HepG2 (cell line): ENCODE data around the gene PRSS8. TPM values are rescaled to one million over a fixed set of nuclear protein-coding genes. Genes with fewer than 3 reads are reported as not detected.

Experiments used
- BCL6 ChIP-seq: IDR thresholded peaks from 2 replicates; pipeline ENCODE4 v1.6.1; 2016; ENCODE audit warnings: missing genetic modification reagents, missing compliant biosample characterization
- BORCS8-MEF2B ChIP-seq: sonication (generic); formaldehyde crosslinking; IDR thresholded peaks from 2 replicates; pipeline ENCODE4 v1.8.0; 2022; ENCODE audit warnings: mild to moderate bottlenecking, missing genetic modification reagents
- BRCA1 ChIP-seq: sonication (generic); formaldehyde crosslinking; IDR thresholded peaks from 2 replicates; pipeline ENCODE4 v1.4.0; 2020; ENCODE audit warnings: missing genetic modification reagents
- CBX1 ChIP-seq: IDR thresholded peaks from one replicate; pipeline ENCODE4 v1.6.1; 2016; ENCODE audit warnings: antibody characterized with exemption, low read depth
- FOXP1 ChIP-seq, 2 experiments: fragments of 450-650 bp in 1 of 2; IDR thresholded peaks; 2 replicates each; pipeline ENCODE4 v1.6.1; 2017 to 2018; ENCODE audit warnings: antibody characterized with exemption in 1 of 2
- HNF4A ChIP-seq: sonication (generic); formaldehyde crosslinking; IDR thresholded peaks from 2 replicates; pipeline ENCODE4 v1.4.0; 2020; ENCODE audit warnings: missing genetic modification reagents
- MAFG ChIP-seq: sonication (generic); formaldehyde crosslinking; IDR thresholded peaks from 2 replicates; pipeline ENCODE4 v1.5.1; 2020; ENCODE audit warnings: mild to moderate bottlenecking, missing genetic modification reagents
- MIER2 ChIP-seq: IDR thresholded peaks from 2 replicates; pipeline ENCODE4 v1.6.1; 2016; ENCODE audit warnings: missing biosample characterization, missing genetic modification reagents
- MXD4 ChIP-seq: IDR thresholded peaks from 2 replicates; pipeline ENCODE4 v1.6.1; 2016; ENCODE audit warnings: mild to moderate bottlenecking, missing biosample characterization, missing genetic modification reagents
- NFE2L1 ChIP-seq: sonication (generic); formaldehyde crosslinking; IDR thresholded peaks from 2 replicates; pipeline ENCODE4 v1.4.0; 2020; ENCODE audit warnings: missing genetic modification reagents, mild to moderate bottlenecking, borderline replicate concordance
- NFE2L2 ChIP-seq: fragments of 150-350 bp; IDR thresholded peaks from 2 replicates; pipeline ENCODE4 v1.6.1; 2014; ENCODE audit warnings: low read length
- RARG ChIP-seq: sonication (generic); formaldehyde crosslinking; IDR thresholded peaks from 2 replicates; pipeline ENCODE4 v1.4.0; 2020; ENCODE audit warnings: low read depth, mild to moderate bottlenecking, missing genetic modification reagents
- TOPORS ChIP-seq: sonication (generic); formaldehyde crosslinking; IDR thresholded peaks from 2 replicates; pipeline ENCODE4 v1.8.0; 2023; ENCODE audit warnings: mild to moderate bottlenecking, missing genetic modification reagents
- ZC3H4 ChIP-seq: sonication (generic); formaldehyde crosslinking; IDR thresholded peaks from 2 replicates; pipeline ENCODE4 v1.4.0; 2020; ENCODE audit warnings: missing genetic modification reagents, borderline replicate concordance
- ZNF367 ChIP-seq: sonication (generic); formaldehyde crosslinking; IDR thresholded peaks from 2 replicates; pipeline ENCODE4 v1.4.0; 2020; ENCODE audit warnings: missing genetic modification reagents, borderline replicate concordance
- ZNF577 ChIP-seq: sonication (generic); formaldehyde crosslinking; IDR thresholded peaks from 2 replicates; pipeline ENCODE4 v1.4.0; 2020; ENCODE audit warnings: mild to moderate bottlenecking, low read depth, missing genetic modification reagents, borderline replicate concordance
- ZNF850 ChIP-seq: sonication (generic); formaldehyde crosslinking; conservative IDR thresholded peaks from 2 replicates; pipeline ENCODE4 v1.9.0; 2021; ENCODE audit warnings: mild to moderate bottlenecking, missing genetic modification reagents
- polyA plus RNA-seq, 8 experiments: library from polyadenylated mRNA; depleted of rRNA in 3 of 8; stranded (reverse) in 7 of 8; unstranded in 1 of 8; fragments of >200 nt; fragmentation: Illumina TruSeq in 4 of 8; extraction: Trizol in 4 of 8; gene quantifications; 2 replicates each; pipeline versions ENCODE4 v1.2.1 to v1.2.3, GENCODE V29; 2011 to 2016; ENCODE audit warnings: low read depth in 4 of 8, missing spikeins in 1 of 8, mixed read lengths in 1 of 8; ENCODE audit not compliant: insufficient read depth in 1 of 8
- total RNA-seq, 5 experiments: library from RNA; depleted of rRNA; stranded (reverse); fragments of >200 nt; fragmentation: Illumina TruSeq; extraction: Trizol; gene quantifications; 2 replicates each; pipeline ENCODE4 v1.2.3, GENCODE V29; 2016; ENCODE audit warnings: low read depth in 1 of 5
- TF ChIP-seq, protein P1 (sequence below): IDR thresholded peaks from 2 replicates; pipeline ENCODE4 v1.6.1; 2012; ENCODE audit warnings: low read depth, low read length, improper control_type of control experiment
- TF ChIP-seq, protein P2 (sequence below): IDR thresholded peaks from 2 replicates; pipeline ENCODE4 v1.6.1; 2016; ENCODE audit warnings: control low read depth
- TF ChIP-seq, protein P3 (sequence below): sonication (generic); formaldehyde crosslinking; IDR thresholded peaks from one replicate; pipeline ENCODE4 v1.5.1; 2020; ENCODE audit warnings: mild to moderate bottlenecking, missing genetic modification reagents; ENCODE audit errors: not compliant biosample characterization

PRSS8 gene
- total and polyA plus RNA-seq, 2 of the 13 experiments (the other 11 are each of a cell fraction or from before 2014, with no cell fraction given) = 2.6 to 7.2 TPM

DNA sequence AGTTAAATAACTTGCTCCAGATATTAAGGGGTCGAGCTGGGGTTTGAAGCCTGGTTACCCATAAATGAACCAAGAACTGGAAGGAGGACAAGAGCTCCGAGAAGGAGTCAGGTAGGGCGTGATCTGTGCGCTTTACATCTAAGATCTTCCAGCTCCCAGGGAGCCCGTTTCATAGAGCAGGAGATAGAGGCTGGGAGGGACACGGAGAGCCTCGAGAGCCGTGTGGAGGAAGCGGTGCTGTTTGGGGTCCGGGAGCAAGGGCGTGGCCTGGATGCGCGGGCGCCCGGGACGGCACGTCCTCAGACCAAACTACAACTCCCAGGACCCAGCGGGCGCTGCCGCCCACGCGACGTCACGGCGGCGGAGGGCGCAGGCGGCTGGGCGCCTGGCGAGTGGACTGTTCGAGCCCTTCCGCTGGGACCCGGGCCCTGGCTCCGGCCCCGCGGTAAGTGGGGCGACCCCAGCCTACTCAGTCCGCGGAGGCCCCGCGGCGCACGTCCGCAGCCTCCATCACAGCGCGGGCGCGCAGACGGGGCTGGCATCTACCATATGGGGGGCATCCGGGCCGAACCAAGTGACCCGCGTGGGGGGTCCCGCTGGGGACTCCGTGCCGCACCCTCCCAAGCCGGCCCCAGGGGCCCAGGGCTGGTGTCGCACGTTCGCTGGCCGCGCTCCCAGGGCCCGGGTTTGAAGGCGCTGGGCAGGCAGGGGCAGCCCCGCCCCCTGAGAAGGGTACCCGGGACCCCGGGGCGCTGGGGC is 27.3 kb downstream of the PRSS8 start, which contains the start of gene BCKDK (continued):
- TF ChIP-seq CBX1 (peak; percentile 59), BRCA1 (CRISPR knock-in tag) (peak; percentile 67; the same call in 1 of the 2 replicates), HNF4A (CRISPR knock-in tag) (no peak), ZC3H4 (CRISPR knock-in tag) (no peak), MAFG (CRISPR knock-in tag) (no peak), TOPORS (CRISPR knock-in tag) (no peak), MXD4 (CRISPR knock-in tag) (no peak), RARG (CRISPR knock-in tag) (no peak), NFE2L1 (no peak), ZNF850 (CRISPR knock-in tag) (peak; percentile 79; the same call in 1 of the 2 replicates), ZNF367 (CRISPR knock-in tag) (no peak), MIER2 (no peak), FOXP1 (IDR thresholded peaks at IDR 0.05) (no peak), FOXP1 (CRISPR knock-in tag; IDR thresholded peaks at IDR 0.05) (no peak), BCL6 (CRISPR knock-in tag) (peak; percentile 21; the same call in 1 of the 2 replicates), ZNF577 (CRISPR knock-in tag) (no peak), NFE2L2 (no peak), BORCS8-MEF2B (CRISPR knock-in tag) (peak; percentile 74)
- TF ChIP-seq, protein P1, sequence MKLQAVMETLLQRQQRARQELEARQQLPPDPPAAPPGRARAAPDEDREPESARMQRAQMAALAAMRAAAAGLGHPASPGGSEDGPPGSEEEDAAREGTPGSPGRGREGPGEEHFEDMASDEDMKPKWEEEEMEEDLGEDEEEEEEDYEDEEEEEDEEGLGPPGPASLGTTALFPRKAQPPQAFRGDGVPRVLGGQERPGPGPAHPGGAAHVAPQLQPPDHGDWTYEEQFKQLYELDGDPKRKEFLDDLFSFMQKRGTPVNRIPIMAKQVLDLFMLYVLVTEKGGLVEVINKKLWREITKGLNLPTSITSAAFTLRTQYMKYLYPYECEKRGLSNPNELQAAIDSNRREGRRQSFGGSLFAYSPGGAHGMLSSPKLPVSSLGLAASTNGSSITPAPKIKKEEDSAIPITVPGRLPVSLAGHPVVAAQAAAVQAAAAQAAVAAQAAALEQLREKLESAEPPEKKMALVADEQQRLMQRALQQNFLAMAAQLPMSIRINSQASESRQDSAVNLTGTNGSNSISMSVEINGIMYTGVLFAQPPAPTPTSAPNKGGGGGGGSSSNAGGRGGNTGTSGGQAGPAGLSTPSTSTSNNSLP = no peak
- TF ChIP-seq, protein P2, sequence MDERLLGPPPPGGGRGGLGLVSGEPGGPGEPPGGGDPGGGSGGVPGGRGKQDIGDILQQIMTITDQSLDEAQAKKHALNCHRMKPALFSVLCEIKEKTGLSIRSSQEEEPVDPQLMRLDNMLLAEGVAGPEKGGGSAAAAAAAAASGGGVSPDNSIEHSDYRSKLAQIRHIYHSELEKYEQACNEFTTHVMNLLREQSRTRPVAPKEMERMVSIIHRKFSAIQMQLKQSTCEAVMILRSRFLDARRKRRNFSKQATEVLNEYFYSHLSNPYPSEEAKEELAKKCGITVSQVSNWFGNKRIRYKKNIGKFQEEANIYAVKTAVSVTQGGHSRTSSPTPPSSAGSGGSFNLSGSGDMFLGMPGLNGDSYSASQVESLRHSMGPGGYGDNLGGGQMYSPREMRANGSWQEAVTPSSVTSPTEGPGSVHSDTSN (CRISPR knock-in tag) = no peak
- TF ChIP-seq, protein P3, sequence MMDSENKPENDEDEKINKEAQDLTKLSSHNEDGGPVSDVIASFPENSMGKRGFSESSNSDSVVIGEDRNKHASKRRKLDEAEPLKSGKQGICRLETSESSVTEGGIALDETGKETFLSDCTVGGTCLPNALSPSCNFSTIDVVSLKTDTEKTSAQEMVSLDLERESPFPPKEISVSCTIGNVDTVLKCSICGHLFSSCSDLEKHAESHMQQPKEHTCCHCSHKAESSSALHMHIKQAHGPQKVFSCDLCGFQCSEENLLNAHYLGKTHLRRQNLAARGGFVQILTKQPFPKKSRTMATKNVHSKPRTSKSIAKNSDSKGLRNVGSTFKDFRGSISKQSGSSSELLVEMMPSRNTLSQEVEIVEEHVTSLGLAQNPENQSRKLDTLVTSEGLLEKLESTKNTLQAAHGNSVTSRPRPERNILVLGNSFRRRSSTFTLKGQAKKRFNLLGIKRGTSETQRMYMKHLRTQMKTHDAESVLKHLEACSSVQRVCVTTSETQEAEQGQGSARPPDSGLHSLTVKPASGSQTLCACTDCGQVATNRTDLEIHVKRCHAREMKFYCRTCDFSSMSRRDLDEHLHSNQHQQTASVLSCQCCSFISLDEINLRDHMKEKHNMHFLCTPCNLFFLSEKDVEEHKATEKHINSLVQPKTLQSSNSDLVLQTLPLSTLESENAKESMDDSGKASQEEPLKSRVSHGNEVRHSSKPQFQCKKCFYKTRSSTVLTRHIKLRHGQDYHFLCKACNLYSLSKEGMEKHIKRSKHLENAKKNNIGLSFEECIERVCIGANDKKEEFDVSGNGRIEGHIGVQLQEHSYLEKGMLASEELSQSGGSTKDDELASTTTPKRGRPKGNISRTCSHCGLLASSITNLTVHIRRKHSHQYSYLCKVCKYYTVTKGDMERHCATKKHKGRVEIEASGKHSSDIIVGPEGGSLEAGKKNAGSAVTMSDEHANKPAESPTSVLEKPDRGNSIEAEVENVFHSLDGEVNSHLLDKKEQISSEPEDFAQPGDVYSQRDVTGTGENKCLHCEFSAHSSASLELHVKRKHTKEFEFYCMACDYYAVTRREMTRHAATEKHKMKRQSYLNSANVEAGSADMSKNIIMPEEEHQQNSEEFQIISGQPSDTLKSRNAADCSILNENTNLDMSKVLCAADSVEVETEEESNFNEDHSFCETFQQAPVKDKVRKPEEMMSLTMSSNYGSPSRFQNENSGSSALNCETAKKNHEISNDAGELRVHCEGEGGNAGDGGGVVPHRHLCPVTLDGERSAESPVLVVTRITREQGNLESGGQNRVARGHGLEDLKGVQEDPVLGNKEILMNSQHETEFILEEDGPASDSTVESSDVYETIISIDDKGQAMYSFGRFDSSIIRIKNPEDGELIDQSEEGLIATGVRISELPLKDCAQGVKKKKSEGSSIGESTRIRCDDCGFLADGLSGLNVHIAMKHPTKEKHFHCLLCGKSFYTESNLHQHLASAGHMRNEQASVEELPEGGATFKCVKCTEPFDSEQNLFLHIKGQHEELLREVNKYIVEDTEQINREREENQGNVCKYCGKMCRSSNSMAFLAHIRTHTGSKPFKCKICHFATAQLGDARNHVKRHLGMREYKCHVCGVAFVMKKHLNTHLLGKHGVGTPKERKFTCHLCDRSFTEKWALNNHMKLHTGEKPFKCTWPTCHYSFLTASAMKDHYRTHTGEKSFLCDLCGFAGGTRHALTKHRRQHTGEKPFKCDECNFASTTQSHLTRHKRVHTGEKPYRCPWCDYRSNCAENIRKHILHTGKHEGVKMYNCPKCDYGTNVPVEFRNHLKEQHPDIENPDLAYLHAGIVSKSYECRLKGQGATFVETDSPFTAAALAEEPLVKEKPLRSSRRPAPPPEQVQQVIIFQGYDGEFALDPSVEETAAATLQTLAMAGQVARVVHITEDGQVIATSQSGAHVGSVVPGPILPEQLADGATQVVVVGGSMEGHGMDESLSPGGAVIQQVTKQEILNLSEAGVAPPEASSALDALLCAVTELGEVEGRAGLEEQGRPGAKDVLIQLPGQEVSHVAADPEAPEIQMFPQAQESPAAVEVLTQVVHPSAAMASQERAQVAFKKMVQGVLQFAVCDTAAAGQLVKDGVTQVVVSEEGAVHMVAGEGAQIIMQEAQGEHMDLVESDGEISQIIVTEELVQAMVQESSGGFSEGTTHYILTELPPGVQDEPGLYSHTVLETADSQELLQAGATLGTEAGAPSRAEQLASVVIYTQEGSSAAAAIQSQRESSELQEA (CRISPR knock-in tag) = no peak
